HG03521 (cell line): Measurements from ENCODE around the gene UBE2I.

Source experiments
- ATAC-seq: cut with Tn5 transposase; IDR thresholded peaks from one replicate; pipeline ENCODE4 v1.9.1; 2021; ENCODE audit warnings: mild to moderate bottlenecking, moderate library complexity; ENCODE audit not compliant: unreplicated experiment

The UBE2I gene

DNA sequence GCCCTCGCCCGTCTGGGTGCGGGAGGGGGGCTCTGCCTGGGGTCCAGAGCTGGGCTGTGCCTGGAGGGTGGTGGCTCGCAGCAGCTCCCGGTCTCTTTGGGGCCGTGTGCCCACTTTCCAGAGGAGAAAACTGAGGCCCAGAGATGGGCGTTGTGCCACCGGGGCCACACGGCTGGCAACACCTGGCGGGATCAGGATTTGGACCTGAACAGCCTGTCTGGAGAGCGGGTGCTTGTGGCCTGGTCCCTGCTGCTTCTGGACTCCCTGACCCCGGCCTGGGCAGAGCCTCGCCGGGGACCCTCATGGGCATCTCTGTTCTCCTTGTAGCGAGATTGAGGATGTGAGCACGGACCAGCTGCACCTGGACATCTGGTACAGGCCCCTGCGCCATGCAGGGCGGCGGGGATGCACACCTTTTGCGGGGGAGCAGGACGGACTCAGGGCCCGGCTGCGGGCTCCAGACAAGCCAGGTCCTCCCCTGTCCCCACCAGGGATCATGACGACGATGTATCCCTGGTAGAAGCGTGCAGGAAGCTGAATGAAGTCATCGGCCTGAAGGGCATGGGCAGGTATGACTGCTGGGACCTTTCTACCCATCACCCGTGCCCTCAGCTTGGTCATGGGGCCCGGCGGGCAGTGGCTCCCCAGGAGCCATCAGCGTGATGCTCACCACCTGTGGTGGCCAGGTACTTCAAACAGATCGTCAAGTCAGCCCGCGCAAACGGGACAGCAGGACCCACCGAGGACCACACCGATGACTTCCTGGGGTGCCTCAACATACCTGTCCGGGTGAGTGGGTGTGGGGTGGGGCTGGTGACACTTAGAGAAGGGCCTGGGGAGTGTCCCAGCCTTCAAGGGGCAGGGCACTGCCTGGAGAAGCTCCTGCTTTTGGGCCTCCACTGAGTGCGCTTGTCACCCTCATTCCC lies 32.3 kb downstream of the UBE2I start:
- no peak for ATAC-seq

DNA sequence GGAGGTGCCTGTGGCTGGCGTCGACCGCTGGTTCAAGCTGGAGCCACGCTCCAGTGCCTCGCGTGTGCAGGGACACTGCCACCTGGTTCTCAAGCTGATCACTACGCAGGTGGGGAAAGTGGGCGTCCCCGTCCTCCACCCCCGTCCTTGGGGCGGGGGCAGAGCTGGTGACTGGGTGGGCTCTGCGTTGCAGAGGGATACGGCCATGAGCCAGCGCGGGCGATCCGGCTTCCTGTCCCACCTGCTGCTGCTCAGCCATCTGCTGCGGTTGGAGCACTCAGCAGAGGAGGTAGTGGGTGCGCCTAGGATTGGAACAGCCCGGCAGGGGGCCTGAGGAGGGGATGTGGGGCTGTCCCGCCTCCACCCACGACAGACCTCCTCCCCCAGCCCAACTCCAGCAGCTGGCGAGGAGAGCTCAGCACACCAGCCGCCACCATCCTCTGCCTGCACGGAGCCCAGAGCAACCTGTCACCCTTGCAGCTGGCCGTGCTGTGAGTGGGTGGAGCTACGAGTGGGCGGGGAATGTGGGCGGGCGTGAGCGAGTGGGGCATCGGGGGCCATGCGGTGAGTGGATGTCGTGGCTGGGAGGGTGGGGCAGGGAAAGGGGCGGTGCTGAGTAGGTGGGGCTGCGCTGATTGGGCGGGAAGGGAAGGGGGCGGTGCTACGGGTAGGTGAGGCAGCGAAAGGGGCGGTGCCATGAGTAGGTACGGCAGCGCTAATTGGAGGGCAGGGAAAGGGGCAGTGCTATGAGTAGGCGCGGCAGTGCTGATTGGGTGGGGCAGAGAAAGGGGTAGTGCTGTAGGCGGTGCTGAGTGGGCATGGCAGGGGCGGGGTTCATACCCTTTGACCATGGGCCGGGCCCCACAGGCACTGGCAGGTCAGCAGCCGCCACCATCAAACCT lies 33.3 kb downstream of the UBE2I start:
- ATAC-seq = peak; percentile 76

DNA sequence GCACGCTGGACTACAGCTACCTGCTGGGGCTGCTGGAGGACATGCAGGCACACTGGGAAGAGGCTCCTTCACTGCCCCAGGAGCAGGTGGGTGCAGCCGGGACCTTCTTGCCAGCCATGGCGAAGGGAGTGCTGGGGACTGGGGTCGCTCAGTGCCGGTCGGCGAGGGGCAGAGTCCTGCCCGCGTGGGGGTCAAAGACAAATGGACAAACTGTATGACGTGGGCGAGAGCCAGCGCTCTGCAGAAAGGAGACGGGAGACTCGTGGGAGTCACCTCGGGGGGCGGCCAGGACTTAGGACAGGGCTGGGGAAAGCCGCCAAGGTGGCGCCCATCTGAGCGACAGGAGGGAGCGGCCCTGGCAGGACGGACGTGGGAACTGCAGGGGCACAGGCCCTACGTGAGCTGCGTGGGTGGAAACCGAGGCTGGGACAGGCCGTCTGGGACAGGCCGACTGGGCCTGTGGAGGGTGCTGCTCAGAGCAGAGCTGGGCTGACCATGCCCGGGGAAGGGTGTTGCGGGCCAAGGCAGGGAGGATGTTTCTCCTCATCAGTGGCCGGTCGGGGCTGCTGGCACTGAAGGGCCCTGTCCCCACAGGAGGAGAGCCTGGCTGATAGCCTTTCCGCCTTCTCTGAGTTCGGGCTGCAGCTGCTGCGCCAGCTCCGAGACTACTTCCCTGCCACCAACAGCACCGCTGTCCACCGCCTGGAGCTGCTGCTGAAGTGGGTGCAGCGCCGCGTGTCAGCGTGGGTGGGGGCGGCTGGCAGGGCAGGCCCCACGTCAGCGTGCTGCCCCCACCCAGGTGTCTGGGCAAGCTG lies 34.2 kb downstream of the UBE2I start:
- ATAC-seq = no peak

DNA sequence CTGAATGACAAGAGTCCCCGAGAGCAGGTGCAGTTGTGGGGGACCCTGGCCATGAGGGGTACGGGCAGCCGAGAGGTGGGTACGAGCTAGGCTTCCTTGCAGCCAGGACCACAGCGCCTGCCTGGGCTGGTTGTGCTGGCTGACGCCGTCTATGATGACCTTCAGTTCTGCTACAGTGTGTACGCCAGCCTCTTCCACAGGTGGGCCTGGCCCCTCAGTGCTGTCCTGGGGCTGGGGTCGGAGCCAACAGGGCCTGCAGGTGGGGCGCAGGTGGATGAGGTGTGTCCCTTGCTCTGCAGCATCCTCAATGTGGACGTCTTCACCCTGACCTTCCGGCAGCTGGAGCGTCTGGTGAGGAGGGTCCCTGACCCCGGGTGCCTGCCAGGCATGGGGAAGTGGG lies 35.1 kb downstream of the UBE2I start:
- ATAC-seq = no peak

DNA sequence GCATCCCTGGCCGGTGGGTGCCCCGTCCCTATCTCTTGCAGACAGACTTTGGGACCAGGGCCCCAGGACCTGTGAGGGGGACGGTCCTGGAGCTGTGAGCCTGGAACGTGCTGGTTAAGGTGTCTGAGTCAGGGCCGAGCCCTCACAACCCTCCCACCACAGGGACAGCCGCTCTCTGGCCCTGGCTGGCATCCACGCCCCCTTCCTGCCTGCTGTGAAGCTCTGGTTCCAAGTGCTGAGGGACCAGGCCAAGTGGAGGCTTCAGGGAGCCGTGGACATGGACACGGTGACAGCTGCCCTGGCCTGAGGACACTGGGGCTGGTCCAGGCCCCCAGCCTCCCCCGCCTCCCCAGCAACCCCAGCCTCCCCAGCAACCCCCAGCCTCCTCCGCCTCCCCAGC lies 35.7 kb downstream of the UBE2I start:
- no peak for ATAC-seq

DNA sequence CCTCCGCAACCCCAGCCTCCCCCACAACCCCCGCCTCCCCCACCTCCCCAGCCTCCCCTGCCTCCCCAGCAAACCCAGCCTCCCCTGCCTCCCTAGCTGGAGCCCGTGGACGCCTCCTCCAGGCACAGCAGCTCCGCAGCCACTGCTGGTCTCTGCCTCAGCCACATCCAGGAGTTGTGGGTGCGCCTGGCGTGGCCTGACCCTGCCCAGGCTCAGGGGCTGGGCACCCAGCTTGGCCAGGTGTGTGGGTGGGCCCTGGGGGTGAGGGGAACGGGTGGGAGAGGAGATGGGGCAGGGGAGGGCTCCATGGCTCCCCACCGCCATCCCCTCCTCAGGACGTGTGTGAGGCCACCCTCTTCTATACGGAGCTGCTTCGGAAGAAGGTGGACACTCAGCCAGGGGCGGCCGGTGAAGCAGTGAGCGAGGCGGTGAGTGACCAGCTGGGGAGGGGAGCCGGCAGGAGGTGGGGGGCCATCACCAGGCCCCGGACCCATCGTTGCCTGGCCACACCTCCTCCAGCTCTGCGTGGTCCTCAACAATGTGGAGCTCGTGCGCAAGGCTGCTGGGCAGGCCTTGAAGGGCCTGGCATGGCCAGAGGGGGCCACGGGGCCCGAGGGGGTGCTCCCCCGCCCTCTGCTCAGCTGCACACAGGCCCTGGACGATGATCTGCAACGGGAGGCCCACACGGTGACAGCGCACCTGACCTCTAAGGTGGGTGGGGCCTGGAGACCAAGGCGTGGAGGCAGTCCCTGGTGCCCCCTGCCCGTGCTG lies 36.4 kb downstream of the UBE2I start:
- no peak for ATAC-seq

DNA sequence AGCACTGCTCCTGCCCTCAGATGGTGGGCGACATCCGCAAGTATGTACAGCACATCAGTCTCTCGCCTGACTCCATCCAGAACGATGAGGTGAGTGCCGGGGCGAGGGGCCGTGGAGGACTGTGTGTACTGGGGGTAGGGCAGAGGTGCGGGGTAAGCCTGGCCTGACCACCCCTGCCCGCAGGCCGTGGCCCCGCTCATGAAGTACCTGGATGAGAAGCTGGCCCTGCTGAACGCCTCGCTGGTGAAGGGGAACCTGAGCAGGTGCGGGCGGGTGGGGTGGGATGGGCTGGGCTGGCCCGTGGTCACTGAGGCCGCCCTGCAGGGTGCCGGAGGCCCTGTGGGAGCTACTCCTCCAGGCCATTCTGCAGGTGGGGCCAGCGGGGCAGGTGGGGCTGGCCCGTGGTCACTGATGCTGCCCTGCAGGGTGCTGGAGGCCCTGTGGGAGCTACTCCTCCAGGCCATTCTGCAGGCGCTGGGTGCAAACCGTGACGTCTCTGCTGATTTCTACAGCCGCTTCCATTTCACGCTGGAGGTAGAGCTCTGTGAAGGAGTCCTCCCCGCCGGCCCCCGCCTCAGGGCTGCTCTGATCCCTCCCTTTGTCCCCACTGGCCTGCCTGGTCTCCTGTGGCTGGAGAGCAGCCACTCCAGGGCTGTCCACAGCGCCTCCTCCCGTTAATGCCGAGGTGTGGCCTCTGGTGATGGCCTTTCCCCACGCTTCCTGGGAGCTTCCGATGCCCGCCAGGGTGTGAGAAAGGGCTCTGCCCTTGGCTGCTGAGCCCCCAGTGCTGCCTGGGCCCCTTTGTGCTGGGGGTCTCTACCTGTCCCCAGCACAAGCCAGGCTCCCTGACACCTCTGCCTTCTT lies 37.2 kb downstream of the UBE2I start:
- ATAC-seq = no peak

DNA sequence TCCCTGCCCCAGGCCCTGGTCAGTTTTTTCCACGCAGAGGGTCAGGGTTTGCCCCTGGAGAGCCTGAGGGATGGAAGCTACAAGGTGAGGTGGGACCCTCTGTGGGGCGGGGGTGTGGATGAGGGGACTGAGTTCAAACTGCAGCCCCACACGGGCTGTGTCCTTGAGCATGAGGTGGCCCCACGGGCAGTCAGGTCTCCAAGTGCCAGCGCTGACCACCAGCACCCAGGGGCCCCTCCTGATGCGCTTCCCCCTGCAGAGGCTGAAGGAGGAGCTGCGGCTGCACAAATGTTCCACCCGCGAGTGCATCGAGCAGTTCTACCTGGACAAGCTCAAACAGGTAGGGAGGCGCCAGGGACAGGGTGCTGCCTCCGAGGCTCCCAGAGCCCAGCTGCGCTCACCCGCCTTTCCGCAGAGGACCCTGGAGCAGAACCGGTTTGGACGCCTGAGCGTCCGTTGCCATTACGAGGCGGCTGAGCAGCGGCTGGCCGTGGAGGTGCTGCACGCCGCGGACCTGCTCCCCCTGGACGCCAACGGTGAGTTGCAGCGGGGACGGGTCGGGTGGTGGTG lies 37.9 kb downstream of the UBE2I start:
- no peak for ATAC-seq

DNA sequence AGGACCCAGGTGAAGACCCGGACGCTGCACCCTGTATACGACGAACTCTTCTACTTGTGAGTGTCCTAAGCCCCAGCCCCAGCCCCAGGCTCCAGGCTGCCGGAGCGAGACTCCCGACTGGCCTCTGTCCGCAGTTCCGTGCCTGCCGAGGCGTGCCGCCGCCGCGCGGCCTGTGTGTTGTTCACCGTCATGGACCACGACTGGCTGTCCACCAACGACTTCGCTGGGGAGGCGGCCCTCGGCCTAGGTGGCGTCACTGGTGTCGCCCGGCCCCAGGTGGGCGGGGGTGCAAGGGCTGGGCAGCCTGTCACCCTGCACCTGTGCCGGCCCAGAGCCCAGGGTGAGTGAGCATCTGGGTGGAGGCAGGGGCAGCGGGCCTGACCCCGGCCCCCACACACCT lies 38.5 kb downstream of the UBE2I start:
- no peak for ATAC-seq

DNA sequence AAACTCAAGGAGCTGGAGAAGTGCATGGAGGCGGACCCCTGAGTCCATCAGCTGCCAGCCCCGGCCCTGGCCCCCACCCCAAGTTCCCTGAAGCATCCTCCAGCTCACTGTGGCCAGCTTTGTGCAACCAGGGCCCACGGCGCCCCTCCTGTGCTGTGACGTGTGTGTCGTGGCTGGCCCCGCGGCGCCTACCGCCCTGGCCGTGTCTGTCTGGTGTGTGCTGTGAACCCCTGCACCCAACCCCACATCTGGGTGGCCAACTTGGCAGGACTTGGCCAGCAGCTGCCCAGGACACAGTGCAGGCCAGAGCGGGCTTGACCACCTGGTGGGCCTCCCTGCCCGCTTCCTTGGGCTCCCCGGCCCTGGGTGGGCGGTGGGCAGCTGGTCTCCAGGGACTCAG lies 39.0 kb downstream of the UBE2I start:
- ATAC-seq = no peak

DNA sequence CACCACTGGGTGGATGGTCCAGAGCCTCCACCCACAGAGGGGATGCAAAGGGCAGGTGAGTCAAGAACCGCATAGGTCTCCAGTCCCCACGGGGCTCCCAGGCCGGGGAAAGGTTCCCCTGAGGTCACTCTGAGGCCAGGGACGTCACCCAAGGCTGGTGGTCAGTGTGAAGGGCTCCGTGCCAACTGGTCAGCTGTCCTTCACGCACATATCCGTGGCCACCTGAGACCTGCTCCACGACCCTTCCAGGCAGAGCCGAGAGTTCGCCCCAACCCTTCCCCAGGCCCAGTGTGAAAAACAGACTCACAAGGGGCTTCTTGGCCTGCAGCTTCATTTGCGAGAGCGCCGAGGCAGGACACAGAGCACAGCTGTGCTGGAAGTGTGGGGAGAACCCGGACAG lies 39.5 kb downstream of the UBE2I start:
- ATAC-seq = no peak

DNA sequence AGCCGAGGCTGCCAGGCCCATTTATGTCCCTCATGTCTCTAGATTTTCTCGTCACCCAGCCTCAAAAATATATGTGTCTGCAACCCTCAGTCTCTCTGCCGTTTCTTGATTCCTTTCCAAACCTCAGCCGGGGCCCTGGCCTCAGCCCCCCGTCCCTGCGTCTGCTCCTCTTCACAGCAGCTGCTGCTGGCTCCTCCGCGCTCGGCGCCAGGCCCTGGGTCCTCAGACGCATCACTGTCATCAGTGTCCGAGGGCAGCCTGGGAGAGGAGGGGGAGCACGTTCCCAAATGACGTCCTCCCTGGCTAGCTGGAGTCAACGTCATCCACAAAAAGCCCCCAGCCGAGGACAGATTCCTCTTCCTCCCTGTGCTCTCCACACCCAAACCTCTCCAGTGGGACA lies 39.9 kb downstream of the UBE2I start:
- no peak for ATAC-seq

DNA sequence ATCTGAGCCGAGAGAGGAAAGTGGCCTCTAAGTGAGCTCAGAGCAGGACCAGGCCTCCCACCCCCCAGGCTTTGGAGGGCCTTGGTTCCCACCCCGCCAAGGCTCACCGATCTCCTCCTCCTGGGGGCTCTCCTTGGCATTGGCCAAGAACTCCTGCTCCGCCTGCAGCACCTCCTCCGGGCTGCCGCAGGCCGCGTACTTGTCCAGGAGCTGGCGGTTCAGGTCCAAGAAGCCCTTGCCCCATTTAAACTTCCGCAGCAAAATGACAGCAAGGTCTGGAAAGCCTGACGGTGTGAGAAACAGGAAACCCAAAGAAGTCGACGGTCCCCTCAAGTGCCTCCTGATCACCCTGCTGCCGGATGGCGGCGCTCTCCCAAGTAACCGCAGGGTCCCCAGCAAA lies 40.5 kb downstream of the UBE2I start:
- ATAC-seq = no peak

DNA sequence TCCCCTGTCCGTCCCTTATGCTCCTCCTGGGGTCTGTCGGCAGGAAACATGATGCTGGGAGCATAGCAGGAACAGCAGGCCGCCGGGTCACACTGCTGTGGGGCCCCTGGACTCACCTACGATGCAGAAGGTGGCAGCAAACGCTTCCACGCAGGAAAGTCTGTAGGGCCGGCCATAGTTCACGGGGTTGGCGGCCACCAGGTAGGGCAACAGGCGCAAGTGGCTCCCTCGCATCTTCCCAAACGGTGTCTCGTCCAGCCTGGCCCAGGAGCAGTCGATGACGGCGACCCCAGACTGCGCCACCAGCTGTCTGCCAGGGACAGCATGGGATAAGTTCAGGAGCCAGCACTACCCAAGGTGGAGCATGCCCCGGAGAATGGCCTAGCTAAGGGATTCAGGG lies 41.3 kb downstream of the UBE2I start:
- no peak for ATAC-seq

DNA sequence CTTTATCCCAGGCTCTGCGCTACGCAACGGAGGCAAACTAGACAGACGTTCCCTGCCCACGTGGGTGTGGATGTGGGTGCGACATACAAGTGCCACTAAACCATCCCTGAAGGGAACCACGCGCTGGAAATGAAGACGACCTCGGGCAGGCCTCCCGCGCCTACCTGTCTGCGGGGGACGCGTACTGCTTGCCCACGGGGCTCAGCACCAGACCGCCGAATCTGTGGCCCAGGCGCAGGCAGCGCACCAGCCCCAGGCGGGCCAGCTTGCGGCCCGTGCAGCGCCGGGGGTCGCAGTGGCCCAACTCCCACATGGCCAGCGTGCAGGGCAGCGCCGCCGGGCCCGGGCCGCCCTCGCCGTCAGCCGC lies 41.8 kb downstream of the UBE2I start:
- peak; percentile 6 for ATAC-seq

DNA sequence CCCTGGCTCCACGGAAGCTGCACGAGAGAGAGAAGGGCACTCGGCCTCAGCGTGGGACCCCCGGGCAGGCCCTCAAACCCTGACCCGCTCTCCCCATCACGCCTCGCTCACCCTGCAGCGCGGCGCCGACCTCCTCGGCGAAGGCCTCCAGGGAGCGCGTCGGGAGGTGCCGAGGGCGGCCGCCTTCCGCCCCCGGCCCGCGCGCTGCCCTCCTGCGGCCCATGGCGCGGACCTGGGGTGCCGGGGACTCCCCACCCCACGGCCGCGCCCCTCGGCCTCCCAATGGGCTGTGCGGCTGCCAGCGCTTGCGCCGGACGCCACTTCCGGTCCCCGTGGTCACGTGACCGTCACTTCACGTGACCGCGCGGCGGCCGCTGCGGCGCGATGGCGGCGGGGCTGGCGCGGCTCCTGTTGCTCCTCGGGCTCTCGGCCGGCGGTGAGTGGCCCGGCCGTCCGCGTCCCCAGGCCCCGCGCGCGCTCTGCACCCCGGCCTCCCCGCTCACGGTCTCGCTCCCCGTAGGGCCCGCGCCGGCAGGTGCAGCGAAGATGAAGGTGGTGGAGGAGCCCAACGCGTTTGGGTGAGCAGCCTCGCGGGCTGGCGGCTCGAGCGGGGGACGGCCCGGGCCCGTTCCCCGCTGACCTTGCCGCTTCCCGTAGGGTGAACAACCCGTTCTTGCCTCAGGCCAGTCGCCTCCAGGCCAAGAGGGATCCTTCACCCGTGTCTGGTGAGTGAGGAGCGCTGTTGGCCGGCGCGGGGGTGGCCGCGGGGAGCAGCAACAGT lies 42.3 kb downstream of the UBE2I start, which contains the start of the genes GNPTG and TSR3:
Gene GNPTG (plus strand): TSS at position 350 of the 781 bp plus-strand sequence. CDS start 35 bp downstream, at position 385.
Gene TSR3 (minus strand): TSS at position 297 of the 781 bp plus-strand sequence. CDS start 74 bp downstream, at position 223.
- peak; percentile 77 for ATAC-seq

DNA sequence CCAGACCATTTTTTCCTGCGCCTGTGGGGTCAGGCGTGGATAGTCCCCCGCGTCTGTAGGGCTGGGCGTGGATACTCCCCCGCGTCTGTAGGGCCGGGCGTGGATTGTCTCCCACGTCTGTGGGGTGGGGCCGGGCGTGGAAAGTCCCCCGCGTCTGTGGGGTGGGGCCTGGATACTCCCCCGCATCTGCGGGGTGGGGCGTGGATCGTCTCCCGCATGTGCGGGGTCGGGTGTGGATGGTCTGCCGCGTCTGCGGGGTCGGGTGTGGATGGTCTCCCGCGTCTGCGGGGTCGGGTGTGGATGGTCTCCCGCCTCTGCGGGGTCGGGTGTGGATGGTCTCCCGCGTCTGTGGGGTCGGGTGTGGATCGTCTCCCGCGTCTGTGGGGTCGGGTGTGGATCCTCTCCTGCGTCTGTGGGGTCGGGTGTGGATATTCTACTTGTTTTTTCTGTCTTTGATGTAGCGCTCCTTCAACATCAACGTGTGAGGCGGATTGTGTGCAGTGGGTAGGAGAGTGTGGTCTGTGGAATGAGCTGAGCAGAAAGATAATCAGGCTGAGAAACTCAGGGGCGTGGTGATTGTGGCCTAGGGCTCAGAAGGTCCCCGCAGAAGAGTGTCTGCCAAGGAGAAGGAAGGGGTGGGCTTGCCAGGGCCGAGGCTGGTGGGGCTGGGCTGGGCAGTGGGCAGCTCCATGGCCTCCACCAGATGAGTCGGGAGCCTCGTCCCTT lies 45.5 kb downstream of the UBE2I start:
- no peak for ATAC-seq
